ENCODE measurements around the gene TBL1X. TPM values are rescaled to one million over a fixed set of nuclear protein-coding genes. Genes with fewer than 3 reads are reported as not detected.

The TBL1X gene
- total and polyA plus RNA-seq, 2 of the 4 experiments (the other 2 are of a cell fraction) = 16.2 to 20.8 TPM

DNA sequence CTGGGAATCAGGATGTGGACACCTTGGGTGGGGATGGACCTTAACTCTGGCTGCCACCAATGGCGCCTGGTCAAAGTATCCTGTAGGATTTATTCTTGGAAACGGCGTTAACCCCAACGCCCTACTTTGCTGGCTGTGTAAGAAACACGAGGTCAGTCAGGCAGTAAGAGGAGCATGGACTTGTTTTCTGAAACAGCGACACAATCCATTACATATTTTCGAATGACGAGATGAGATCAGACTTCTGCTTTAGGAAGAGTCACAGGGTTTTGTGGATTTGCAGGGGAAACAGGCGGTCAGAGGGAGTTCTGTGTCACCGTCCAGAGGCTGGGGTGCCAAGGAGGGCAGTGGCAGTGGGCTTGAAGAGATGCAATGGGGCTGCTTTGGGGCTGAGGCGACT lies 92.2 kb downstream of the TBL1X start:
- in situ Hi-C loops (cut with MboI; ENCODE audit: low sequenced_read_pairs) (no loop called here), dilution Hi-C loops (cut with HindIII; ENCODE audit: low sequenced_read_pairs, unreplicated experiment) (no loop called here), intact Hi-C loops (cut with micrococcal nuclease) (no loop called here)
- H4K91ac ChIP-seq (ENCODE audit: insufficient read depth, low read depth, low read length) = no peak overlapping the region
- H2AFZ ChIP-seq (replicated peaks; ENCODE audit: low read length, poor library complexity) = no peak overlapping the region
- no peak overlapping the region for H3K4ac ChIP-seq (ENCODE audit: low read depth, low read length)
- H2BK15ac ChIP-seq (ENCODE audit: low read depth, low read length) = no peak overlapping the region
- ChIA-PET CTCF (no interaction called here), POLR2A (ENCODE audit: unreplicated experiment) (no interaction called here)
- no peak overlapping the region for H3K23ac ChIP-seq (ENCODE audit: low read depth, low read length)
- no peak overlapping the region for H2BK120ac ChIP-seq (ENCODE audit: low read depth, low read length)
- no peaks in the 10 kb centered on the region for H3K27me3 ChIP-seq (ENCODE audit: control insufficient read depth, insufficient read depth, low read length)
- H2AK5ac ChIP-seq (ENCODE audit: low read depth, low read length) = no peak overlapping the region
- WGBS, 2 experiments (ENCODE audit: extremely low coverage in 2 of 2, insufficient read length in 1 of 2) = 90% methylated on average over 2 of the region's 11 CpGs; no CpG with 5 or more reads in 1 of the 2 experiments
- no peak for DNase-seq
- no peak overlapping the region for H3K56ac ChIP-seq (ENCODE audit: extremely low read depth, insufficient read depth, low read length)
- H3K79me1 ChIP-seq (ENCODE audit: low read depth in 1 of 2, low read length in 2 of 2) = peaks cover 6 to 55% of the 10 kb centered on the region in 2 experiments
- H3K9me1 ChIP-seq (ENCODE audit: insufficient read depth, low read length) = 0 out of 2 replicates have a peak, but pooled peaks cover 3% of the 10 kb centered on the region
- no peak overlapping the region for H3K4me3 ChIP-seq (ENCODE audit: insufficient read depth, low read depth, low read length)
- H2BK20ac ChIP-seq (ENCODE audit: low read depth, low read length) = no peak overlapping the region
- H3K14ac ChIP-seq (replicated peaks; ENCODE audit: low read depth, low read length) = no peak overlapping the region
- no peak overlapping the region for H4K8ac ChIP-seq (ENCODE audit: low read depth in 2 of 2, low read length in 2 of 2)
- H4K20me1 ChIP-seq (ENCODE audit: insufficient read depth, low read length) = peaks cover 23% of the 10 kb centered on the region
- TF ChIP-seq FOS (IDR thresholded peaks at IDR 0.05; ENCODE audit: low read depth, low read length) (no peak), RFX5 (IDR thresholded peaks at IDR 0.05; ENCODE audit: low read depth, low read length) (no peak), SMC3 (IDR thresholded peaks at IDR 0.05; ENCODE audit: low read depth, low read length) (no peak), MAZ (IDR thresholded peaks at IDR 0.05; ENCODE audit: borderline replicate concordance, low read depth, low read length) (no peak), CHD1 (IDR thresholded peaks at IDR 0.05; ENCODE audit: low read depth, low read length) (no peak), CEBPB (IDR thresholded peaks at IDR 0.05; ENCODE audit: low read depth, low read length) (no peak), RCOR1 (IDR thresholded peaks at IDR 0.05; ENCODE audit: insufficient replicate concordance, low read length) (no peak), POLR2A (IDR thresholded peaks at IDR 0.05; ENCODE audit: low read depth, low read length) (no peak), RAD21 (IDR thresholded peaks at IDR 0.05; ENCODE audit: low read length) (no peak), BHLHE40 (IDR thresholded peaks at IDR 0.05; ENCODE audit: low read depth, low read length) (no peak), MXI1 (IDR thresholded peaks at IDR 0.05; ENCODE audit: borderline replicate concordance, low read depth, low read length) (no peak), NFE2L2 (IDR thresholded peaks at IDR 0.05; ENCODE audit: low read depth, low read length) (no peak), MAFK (IDR thresholded peaks at IDR 0.05; ENCODE audit: low read depth, low read length) (no peak)
- TF ChIP-seq, protein P1, sequence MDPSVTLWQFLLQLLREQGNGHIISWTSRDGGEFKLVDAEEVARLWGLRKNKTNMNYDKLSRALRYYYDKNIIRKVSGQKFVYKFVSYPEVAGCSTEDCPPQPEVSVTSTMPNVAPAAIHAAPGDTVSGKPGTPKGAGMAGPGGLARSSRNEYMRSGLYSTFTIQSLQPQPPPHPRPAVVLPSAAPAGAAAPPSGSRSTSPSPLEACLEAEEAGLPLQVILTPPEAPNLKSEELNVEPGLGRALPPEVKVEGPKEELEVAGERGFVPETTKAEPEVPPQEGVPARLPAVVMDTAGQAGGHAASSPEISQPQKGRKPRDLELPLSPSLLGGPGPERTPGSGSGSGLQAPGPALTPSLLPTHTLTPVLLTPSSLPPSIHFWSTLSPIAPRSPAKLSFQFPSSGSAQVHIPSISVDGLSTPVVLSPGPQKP (IDR thresholded peaks at IDR 0.05; ENCODE audit: borderline replicate concordance, low read depth, low read length) = no peak
- TF ChIP-seq, protein P2, sequence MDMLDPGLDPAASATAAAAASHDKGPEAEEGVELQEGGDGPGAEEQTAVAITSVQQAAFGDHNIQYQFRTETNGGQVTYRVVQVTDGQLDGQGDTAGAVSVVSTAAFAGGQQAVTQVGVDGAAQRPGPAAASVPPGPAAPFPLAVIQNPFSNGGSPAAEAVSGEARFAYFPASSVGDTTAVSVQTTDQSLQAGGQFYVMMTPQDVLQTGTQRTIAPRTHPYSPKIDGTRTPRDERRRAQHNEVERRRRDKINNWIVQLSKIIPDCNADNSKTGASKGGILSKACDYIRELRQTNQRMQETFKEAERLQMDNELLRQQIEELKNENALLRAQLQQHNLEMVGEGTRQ (IDR thresholded peaks at IDR 0.05; ENCODE audit: low read depth, low read length) = no peak
- TF ChIP-seq, protein P3, sequence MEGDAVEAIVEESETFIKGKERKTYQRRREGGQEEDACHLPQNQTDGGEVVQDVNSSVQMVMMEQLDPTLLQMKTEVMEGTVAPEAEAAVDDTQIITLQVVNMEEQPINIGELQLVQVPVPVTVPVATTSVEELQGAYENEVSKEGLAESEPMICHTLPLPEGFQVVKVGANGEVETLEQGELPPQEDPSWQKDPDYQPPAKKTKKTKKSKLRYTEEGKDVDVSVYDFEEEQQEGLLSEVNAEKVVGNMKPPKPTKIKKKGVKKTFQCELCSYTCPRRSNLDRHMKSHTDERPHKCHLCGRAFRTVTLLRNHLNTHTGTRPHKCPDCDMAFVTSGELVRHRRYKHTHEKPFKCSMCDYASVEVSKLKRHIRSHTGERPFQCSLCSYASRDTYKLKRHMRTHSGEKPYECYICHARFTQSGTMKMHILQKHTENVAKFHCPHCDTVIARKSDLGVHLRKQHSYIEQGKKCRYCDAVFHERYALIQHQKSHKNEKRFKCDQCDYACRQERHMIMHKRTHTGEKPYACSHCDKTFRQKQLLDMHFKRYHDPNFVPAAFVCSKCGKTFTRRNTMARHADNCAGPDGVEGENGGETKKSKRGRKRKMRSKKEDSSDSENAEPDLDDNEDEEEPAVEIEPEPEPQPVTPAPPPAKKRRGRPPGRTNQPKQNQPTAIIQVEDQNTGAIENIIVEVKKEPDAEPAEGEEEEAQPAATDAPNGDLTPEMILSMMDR (conservative IDR thresholded peaks at IDR 0.05; ENCODE audit: low read depth, low read length) = no peak
- H2BK5ac ChIP-seq (ENCODE audit: low read depth, low read length, poor library complexity, severe bottlenecking) = no peak overlapping the region
- H3K36me3 ChIP-seq (ENCODE audit: control insufficient read depth, insufficient read depth, low read length) = no peaks in the 10 kb centered on the region; the same call in none of the 2 replicates
- no TSS peak for BruUV-seq (replicated peaks)
- ATAC-seq (ENCODE audit: low read depth) = no peak
- no peak overlapping the region for H4K5ac ChIP-seq (ENCODE audit: low read depth, low read length)
- no peak overlapping the region for H3K18ac ChIP-seq (ENCODE audit: low read depth, low read length)
- H3K9me3 ChIP-seq (ENCODE audit: control insufficient read depth, insufficient read depth, low read length) = peaks cover 2% of the 10 kb centered on the region; the same call in 1 of the 2 replicates
- H3K27ac ChIP-seq (ENCODE audit: insufficient read depth, low read length) = no peak overlapping the region
- no peak overlapping the region for H3K4me2 ChIP-seq (ENCODE audit: low read depth, low read length)
- H3K9ac ChIP-seq (ENCODE audit: low read depth, low read length) = no peak overlapping the region
- no peak overlapping the region for H2AK9ac ChIP-seq (replicated peaks; ENCODE audit: low read depth, low read length, poor library complexity)
- peaks cover 3% of the 10 kb centered on the region; the same call in 1 of the 2 replicates for H3K4me1 ChIP-seq (ENCODE audit: control insufficient read depth, insufficient read depth, low read length)

Measured in IMR-90 (cell line).